ENCODE measurements around the gene PTPDC1.

The PTPDC1 gene

DNA sequence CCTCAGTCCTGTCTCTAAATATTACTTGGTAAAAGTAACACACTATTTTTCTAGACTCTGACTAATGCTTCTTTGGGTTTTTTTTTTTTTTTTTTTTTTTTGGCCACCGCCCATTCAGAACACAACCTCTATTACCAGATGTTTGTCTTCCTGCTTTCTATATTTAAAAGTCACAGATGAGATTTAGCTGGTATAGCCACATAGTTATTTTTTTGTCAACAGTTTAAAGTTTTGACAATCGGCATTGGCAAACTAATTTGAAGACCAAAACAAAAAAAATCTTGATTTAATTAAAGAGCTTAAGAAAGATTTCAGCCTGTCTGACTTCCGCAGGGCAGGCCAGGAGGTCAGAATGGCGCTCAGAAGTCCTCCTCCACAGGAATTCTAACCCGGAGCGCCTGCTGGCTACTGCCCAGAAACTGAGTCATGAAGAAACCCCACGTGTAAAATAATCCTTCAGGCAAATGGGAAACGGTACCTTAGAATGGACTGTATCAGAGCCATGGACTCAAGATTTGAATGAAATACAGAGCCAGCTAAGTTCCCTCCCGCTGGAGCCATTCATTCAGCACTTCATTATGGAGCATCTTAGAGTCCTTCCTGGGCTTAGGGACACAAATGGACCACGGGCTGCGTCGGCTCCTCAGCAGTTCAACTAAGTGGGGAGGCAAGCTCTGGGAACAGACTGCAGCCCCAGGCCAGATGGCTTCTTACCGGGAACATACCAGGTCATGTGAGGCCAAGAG is 55.6 kb downstream of the PTPDC1 start:
- in situ Hi-C loops (cut with HindIII; ENCODE audit: low sequenced_read_pairs), result no loop called here

DNA sequence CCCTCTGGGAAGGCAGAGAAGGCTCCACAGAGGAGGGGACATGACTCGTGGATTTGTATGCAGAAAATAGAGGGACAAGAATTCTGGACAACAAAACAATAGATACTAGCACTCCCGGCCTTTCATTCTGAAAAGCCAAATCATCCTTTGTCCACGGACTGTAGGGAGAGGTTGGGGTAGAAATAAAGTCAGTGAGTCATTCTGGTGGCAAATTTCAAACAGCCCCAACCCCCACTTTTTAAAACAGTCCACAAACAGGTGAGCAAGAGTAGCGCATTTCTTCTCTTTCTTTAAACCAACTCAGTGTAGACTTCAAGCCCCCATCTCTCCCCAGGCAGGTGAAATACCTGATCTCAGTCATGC is 56.1 kb downstream of the PTPDC1 start:
- H3K4me3 ChIP-seq (ENCODE audit: low read depth, low read length), result no peak overlapping the region
- TF ChIP-seq, protein P1, sequence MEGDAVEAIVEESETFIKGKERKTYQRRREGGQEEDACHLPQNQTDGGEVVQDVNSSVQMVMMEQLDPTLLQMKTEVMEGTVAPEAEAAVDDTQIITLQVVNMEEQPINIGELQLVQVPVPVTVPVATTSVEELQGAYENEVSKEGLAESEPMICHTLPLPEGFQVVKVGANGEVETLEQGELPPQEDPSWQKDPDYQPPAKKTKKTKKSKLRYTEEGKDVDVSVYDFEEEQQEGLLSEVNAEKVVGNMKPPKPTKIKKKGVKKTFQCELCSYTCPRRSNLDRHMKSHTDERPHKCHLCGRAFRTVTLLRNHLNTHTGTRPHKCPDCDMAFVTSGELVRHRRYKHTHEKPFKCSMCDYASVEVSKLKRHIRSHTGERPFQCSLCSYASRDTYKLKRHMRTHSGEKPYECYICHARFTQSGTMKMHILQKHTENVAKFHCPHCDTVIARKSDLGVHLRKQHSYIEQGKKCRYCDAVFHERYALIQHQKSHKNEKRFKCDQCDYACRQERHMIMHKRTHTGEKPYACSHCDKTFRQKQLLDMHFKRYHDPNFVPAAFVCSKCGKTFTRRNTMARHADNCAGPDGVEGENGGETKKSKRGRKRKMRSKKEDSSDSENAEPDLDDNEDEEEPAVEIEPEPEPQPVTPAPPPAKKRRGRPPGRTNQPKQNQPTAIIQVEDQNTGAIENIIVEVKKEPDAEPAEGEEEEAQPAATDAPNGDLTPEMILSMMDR (IDR thresholded peaks at IDR 0.05; ENCODE audit: low read depth, low read length, missing control alignments), result no peak
- DNase-seq (ENCODE audit: low read depth), result no peak
- in situ Hi-C loops (cut with HindIII; ENCODE audit: low sequenced_read_pairs), result no loop called here

More for the DNA sequence above, 55.6 kb downstream of the PTPDC1 start:
- DNase-seq (ENCODE audit: low read depth), result peak; percentile 98
- no peak overlapping the region for H3K4me3 ChIP-seq (ENCODE audit: low read depth, low read length)
- TF ChIP-seq, protein P1 (IDR thresholded peaks at IDR 0.05; ENCODE audit: low read depth, low read length, missing control alignments), result no peak

DNA sequence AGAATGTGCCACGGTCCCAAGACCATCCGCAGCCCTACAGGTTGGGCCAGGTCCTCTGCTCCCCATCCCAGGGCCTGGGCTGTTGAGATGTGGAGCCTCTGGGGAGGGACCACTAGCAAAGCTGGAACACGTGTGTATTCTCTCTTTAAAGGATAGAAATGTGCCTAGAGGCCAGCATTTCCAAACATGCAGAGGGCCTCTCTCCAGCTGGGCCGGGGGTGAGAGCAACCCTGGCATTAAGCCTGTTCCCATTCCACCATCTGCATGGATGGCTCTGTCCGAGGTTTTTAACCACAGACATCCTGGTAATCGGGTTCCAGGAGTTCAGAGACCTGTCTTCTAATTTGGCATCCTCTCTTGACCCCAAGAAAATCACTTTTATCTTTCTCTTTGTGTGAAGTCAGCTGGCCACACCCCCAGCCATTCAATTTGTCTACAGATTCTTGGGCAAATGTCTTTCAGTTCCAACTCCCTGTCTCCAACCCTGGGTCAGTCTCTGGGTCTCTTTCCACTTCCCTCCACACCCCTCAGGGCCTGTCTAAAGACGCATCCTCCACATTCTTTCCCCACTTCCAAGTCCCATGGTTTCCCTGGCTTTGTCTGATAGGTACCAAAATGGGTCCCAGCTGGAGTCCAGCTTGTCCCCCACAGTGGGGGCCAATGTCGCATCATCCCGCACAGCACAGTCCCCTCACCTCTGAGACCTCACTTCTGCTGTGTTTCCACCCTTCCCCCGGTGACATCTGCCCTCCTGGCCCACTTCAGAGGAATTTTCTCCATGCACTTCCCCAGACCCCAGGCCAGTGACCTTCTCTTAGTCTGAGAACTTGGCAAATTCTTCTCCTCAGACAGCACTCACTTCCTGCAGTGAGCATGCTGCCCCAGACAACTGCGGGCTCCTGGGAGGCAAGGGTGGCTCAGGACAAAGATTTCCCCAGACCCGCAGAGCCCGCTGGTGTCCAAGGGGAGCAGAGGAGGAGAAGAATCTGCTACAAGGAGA is 56.8 kb downstream of the PTPDC1 start:
- TF ChIP-seq, protein P1 (IDR thresholded peaks at IDR 0.05; ENCODE audit: low read depth, low read length, missing control alignments), result no peak
- H3K4me3 ChIP-seq (ENCODE audit: low read depth, low read length), result no peak overlapping the region
- DNase-seq (ENCODE audit: low read depth), result no peak
- in situ Hi-C loops (cut with HindIII; ENCODE audit: low sequenced_read_pairs), result no loop called here

DNA sequence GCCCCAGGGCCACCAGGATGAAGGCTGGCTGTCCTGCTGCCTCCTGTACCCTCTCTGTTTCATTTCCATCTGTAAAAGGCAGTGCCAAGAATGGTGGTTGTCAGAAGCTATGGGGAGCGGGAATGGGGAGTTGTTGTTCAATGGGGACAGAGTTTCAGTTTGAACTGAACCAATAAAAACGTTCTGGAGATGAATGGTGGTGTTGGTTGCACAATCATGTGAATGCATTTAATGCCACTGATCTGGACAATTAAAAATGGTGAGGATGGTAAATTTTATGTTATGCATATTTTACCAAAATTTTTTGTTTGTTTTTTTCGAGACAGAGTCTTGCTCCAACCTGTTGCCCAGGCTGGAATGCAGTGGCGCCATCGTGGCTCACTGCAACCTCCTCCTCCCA is 58.1 kb downstream of the PTPDC1 start:
- TF ChIP-seq, protein P1 (IDR thresholded peaks at IDR 0.05; ENCODE audit: low read depth, low read length, missing control alignments), result no peak
- in situ Hi-C loops (cut with HindIII; ENCODE audit: low sequenced_read_pairs), result no loop called here
- DNase-seq (ENCODE audit: low read depth), result no peak
- no peak overlapping the region for H3K4me3 ChIP-seq (ENCODE audit: low read depth, low read length)

DNA sequence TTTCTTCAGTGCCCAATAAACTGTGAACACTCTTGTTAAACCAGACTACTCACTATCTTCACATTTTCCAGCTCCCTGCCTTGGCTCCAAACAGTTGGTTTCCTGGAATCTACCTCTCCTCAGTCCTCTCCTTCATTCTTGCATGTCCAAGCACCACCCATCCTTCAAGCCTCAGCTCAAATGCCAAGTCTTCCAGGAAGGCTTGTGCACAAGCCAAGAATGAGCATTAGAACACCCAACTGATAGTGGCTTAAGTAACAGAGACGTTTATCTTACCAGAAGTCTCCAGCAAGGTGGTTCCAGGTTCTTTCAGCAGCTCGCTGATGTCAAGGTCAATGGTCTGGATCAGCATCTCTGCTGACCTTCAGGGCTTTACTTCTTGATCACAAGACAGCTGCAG is 60.1 kb downstream of the PTPDC1 start:
- peak; percentile 55 for DNase-seq (ENCODE audit: low read depth)
- no peak overlapping the region for H3K4me3 ChIP-seq (ENCODE audit: low read depth, low read length)
- in situ Hi-C loops (cut with HindIII; ENCODE audit: low sequenced_read_pairs), result no loop called here
- TF ChIP-seq, protein P1 (IDR thresholded peaks at IDR 0.05; ENCODE audit: low read depth, low read length, missing control alignments), result no peak

DNA sequence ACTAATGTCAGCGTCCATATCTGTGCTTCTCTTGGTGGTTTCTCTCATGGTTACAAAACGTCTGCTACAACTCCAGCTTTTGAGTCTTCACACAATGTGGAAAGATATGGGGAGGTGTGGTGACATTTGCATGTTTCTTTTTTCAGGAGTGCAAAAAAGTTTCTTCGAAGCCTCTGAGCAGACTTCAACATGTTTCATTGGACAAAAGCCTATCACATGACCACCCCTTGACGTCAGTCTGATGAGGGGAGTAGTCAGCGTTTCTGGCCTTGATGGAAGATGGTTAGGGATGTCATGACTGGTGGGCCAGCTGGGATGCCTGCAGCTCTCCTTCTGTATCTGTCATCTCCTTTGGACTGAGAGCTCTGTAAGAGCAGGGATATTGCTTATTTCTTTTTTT is 61.4 kb downstream of the PTPDC1 start:
- in situ Hi-C loops (cut with HindIII; ENCODE audit: low sequenced_read_pairs), result no loop called here
- H3K4me3 ChIP-seq (ENCODE audit: low read depth, low read length), result no peak overlapping the region
- no peak for DNase-seq (ENCODE audit: low read depth)
- TF ChIP-seq, protein P1 (IDR thresholded peaks at IDR 0.05; ENCODE audit: low read depth, low read length, missing control alignments), result no peak

Measured in astrocyte of the cerebellum (primary cell).